Progenitor cell of endocrine pancreas (in vitro differentiated cells): ENCODE data around the gene ATP5F1D. TPM values are rescaled to one million over a fixed set of nuclear protein-coding genes. Genes with fewer than 3 reads are reported as not detected.

Source experiments
- DNase-seq: peaks from one replicate; pipeline ENCODE4 v3.0.0; 2021; ENCODE audit warnings: low spot score; ENCODE audit not compliant: unreplicated experiment
- H3K27ac Mint-ChIP-seq: 2 replicates; pipeline ENCODE4 v1.8.0; 2021; ENCODE audit warnings: mild to moderate bottlenecking, moderate library complexity, mixed read lengths
- H3K27me3 Mint-ChIP-seq: 2 replicates; pipeline ENCODE4 v1.8.0; 2021; ENCODE audit warnings: mixed read lengths
- H3K36me3 Mint-ChIP-seq: 2 replicates; pipeline ENCODE4 v1.8.0; 2022; ENCODE audit warnings: mixed read lengths; ENCODE audit not compliant: insufficient read depth
- H3K4me1 Mint-ChIP-seq: 2 replicates; pipeline ENCODE4 v1.8.0; 2021; ENCODE audit warnings: low read depth, mixed read lengths
- H3K4me3 Mint-ChIP-seq: 2 replicates; pipeline ENCODE4 v1.8.0; 2021; ENCODE audit warnings: low read depth, mild to moderate bottlenecking, moderate library complexity, mixed read lengths
- H3K9me3 Mint-ChIP-seq: 2 replicates; pipeline ENCODE4 v1.8.0; 2021; ENCODE audit warnings: low read depth, mixed read lengths
- total RNA-seq: library from RNA; stranded (reverse); gene quantifications from 2 replicates; pipeline ENCODE4 v1.2.1, GENCODE V29; 2021
- TF ChIP-seq, protein P1 (sequence below): fragments of 200-600 bp; sonication (generic); IDR thresholded peaks from one replicate; pipeline ENCODE4 v1.5.0; 2021; ENCODE audit warnings: antibody characterized with exemption, mild to moderate bottlenecking; ENCODE audit not compliant: unreplicated experiment

The ATP5F1D gene
- total RNA-seq, 1 donor from 2014 or later: 107 TPM

DNA sequence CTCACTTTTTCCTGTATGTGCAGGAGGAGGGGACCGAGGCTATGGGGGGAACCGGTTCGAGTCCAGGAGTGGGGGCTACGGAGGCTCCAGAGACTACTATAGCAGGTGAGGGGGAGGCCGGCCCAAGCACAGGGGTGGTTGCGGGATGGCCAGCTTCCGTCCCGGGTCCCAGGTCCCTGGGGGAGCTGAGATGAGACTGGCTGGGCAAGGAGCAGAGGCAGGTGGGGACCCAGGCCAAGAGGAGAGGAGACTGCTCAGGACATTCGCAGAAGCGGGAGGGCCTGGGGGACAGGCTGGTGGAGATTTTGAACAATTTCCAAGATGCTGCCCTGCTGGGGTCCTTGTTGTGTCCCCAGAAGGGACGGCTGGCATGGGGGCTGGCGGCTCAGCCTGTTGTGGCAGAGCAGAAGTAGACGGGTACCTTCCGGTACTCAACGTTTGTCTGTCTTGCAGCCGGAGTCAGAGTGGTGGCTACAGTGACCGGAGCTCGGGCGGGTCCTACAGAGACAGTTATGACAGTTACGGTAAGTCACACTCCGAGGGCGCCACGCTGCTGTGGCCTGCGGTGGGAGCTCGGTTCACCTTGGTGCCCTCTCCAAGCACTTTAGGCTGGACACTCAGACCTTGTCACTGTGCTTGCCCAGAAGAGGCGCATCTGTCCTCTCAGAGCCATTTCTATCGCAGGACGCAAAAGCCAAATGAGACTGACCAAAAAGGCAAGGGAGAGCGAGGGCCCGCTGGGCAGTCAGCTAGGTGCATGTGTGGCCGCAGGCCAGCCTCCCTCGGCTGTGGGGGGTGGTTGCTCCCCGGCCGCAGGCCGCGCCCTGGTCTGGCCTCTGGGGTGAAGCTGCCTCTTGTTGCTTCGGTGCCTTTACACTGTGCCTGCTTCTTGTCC, 30.2 kb downstream of the ATP5F1D start:
- Mint-ChIP-seq H3K4me1 (peaks cover 40% of the 10 kb centered on the region), H3K9me3 (no peaks in the 10 kb centered on the region), H3K4me3 (peak overlapping the region; percentile 82), H3K36me3 (peaks cover 24% of the 10 kb centered on the region), H3K27me3 (peaks cover 9% of the 10 kb centered on the region), H3K27ac (peak overlapping the region; percentile 95)
- no peak for DNase-seq
- TF ChIP-seq, protein P1, sequence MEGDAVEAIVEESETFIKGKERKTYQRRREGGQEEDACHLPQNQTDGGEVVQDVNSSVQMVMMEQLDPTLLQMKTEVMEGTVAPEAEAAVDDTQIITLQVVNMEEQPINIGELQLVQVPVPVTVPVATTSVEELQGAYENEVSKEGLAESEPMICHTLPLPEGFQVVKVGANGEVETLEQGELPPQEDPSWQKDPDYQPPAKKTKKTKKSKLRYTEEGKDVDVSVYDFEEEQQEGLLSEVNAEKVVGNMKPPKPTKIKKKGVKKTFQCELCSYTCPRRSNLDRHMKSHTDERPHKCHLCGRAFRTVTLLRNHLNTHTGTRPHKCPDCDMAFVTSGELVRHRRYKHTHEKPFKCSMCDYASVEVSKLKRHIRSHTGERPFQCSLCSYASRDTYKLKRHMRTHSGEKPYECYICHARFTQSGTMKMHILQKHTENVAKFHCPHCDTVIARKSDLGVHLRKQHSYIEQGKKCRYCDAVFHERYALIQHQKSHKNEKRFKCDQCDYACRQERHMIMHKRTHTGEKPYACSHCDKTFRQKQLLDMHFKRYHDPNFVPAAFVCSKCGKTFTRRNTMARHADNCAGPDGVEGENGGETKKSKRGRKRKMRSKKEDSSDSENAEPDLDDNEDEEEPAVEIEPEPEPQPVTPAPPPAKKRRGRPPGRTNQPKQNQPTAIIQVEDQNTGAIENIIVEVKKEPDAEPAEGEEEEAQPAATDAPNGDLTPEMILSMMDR: no peak

DNA sequence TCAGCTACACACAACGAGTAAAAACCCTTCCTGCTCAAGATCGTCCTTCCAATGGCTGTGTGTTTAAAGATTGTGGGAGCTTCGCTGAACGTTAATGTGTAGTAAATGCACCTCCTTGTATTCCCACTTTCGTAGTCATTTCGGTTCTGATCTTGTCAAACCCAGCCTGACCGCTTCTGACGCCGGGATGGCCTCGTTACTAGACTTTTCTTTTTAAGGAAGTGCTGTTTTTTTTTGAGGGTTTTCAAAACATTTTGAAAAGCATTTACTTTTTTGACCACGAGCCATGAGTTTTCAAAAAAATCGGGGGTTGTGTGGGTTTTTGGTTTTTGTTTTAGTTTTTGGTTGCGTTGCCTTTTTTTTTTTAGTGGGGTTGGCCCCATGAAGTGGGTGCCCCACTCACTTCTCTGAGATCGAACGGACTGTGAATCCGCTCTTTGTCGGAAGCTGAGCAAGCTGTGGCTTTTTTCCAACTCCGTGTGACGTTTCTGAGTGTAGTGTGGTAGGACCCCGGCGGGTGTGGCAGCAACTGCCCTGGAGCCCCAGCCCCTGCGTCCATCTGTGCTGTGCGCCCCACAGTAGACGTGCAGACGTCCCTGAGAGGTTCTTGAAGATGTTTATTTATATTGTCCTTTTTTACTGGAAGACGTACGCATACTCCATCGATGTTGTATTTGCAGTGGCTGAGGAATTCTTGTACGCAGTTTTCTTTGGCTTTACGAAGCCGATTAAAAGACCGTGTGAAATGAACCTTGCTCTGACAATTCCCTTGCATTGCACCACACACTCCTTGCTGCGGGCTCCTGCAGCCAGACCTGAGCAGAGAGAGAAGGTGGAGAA, 31.1 kb downstream of the ATP5F1D start:
- peaks cover 37% of the 10 kb centered on the region for H3K4me1 Mint-ChIP-seq
- no peaks in the 10 kb centered on the region for H3K9me3 Mint-ChIP-seq
- H3K27me3 Mint-ChIP-seq: peaks cover 3% of the 10 kb centered on the region
- H3K36me3 Mint-ChIP-seq: peaks cover 24% of the 10 kb centered on the region
- peak overlapping the region; percentile 76 for H3K27ac Mint-ChIP-seq
- TF ChIP-seq, protein P1: no peak
- peak overlapping the region; percentile 25 for H3K4me3 Mint-ChIP-seq
- DNase-seq: no peak

DNA sequence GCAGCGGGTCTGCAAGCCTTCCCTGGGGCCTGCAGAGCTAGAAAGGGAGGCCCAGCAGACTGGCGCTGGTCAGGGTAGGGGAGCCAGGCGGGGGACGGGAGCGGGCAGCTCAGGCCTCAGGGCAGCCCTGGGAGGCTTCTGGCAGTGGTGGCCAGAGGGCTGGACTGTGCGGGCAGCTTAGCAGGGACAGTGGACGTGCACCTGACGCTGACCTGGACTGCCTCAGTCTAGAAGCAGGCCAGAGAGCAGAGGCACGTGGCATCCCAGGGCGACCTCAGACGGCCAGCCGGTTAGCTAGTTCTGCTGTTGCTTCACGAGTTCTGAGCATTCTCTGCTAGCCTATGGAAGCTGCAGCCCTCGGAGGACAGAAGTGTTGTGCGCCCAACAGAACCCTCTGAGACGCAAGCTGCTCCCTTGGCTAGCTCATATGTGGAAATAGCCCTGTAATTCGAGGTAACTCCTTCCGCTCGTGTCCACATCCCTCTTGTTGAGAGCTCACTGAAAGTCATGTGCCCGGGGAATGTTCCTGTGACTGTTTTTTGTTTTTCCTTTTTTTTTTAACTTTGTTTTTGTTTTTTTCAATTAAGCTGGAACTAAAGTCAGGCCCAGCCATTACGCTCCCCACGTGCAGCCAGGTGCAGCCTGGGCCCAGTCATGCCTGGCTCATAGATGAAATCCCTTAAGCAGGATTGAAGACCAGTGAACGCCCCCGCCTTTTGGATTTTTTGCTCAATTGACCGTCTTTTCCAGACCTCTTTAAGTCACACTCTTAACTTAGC, 31.9 kb downstream of the ATP5F1D start:
- H3K27ac Mint-ChIP-seq: peak overlapping the region; percentile 88
- peak overlapping the region; percentile 52 for H3K4me3 Mint-ChIP-seq
- H3K27me3 Mint-ChIP-seq: peaks cover 3% of the 10 kb centered on the region
- H3K9me3 Mint-ChIP-seq: no peaks in the 10 kb centered on the region
- TF ChIP-seq, protein P1: no peak
- H3K4me1 Mint-ChIP-seq: peaks cover 37% of the 10 kb centered on the region
- H3K36me3 Mint-ChIP-seq: peaks cover 24% of the 10 kb centered on the region
- DNase-seq: no peak

DNA sequence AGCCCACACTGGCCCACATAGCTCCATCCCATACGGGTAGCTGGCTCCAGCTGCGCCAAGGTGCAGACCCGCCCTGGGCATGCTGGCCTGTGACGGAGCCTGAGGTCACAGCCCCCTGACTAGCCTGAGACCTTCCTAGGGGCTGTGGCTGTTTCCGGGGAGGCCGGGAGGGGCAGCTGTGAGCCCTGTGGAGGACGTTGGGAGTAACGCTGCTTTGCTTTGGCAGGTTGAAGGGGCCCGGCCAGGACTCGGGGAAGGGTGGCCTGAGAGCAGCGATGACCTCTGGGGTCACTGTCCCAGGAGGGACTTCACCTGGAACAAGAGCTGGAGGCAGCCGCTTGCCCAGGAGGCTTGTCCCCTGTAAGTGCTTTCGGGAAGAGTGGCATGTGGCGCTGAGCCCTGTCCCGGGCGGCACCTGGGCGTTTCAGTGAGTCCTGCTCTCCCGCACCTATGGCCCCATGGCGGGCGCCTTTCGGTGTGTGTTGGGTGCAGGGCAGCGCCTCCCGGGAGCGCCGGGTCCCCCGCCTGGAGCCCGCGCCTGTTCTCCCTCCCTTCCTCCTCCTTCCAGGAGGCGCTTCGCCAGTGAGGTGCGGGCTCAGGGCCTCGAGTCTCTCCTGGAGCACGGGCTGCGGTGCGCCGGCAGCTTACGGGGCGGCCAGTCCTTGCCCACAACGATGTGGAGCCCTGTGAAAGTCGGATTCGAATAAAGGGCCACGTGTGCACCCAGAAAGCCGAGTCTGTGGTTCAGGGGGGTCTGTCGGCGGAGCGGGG, 32.7 kb downstream of the ATP5F1D start:
- H3K36me3 Mint-ChIP-seq: peaks cover 24% of the 10 kb centered on the region
- TF ChIP-seq, protein P1: no peak

More for the DNA sequence above, 32.7 kb downstream of the ATP5F1D start:
- Mint-ChIP-seq H3K4me1 (peaks cover 32% of the 10 kb centered on the region), H3K4me3 (peak overlapping the region; percentile 52), H3K27ac (peak overlapping the region; percentile 88), H3K9me3 (no peaks in the 10 kb centered on the region), H3K27me3 (no peaks in the 10 kb centered on the region)
- no peak for DNase-seq
